Cerebellar cortex (tissue), 1 donor: ENCODE data around the gene C1QTNF5.
A peak's percentile ranks its signal among the peaks of the same experiment; 100 is the strongest.
"Not testable (repeated sequence)": the region's sequence is repeated elsewhere in the genome, so short reads cannot be mapped to it uniquely, and the experiment has no call there.

Experiments
- DNase-seq: peaks from one replicate; pipeline ENCODE4 v3.0.0-alpha.2; 2015; ENCODE audit warnings: low spot score

Gene C1QTNF5

GRCh38 chr11:119340335-119341221 is at the start of gene C1QTNF5:
Gene C1QTNF5 (minus strand): TSS chr11:119340883. CDS start chr11:119340397, 486 bp downstream.
- DNase-seq, result no peak

DNA sequence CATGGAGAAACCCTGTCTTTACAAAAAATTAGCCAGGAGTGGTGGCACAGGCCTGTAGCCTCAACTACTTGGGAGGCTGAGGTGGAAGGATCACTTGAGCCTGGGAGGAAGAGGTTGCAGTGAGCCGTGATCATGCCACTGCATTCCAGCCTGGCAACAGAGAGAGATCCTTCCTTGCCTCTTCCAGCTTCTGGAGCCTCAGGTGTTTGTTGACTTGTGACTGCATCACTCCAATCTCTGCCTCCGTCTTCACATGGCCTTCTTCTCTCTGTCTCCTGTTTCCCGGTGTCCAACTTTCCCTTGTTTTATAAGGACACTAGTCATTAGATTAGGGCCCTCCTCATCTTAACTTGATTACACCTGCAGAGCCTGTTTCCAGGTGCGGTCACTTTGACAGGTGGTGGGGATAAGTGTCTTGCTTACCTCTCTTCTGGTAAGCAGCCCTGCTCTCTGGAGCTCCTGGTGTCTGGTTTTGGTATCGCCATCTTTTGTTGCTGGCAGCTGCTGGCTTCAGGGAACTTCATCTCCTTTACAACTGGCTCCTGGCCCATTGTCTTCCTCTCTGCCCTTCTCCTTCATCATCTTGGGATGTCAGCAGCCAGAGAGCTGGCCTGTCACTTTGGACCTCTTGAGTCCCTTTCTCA is 49.0 kb upstream of the C1QTNF5 start:
- no peak for DNase-seq

GRCh38 chr11:119388103-119388502 is 47.4 kb upstream of the C1QTNF5 start:
- no peak for DNase-seq

DNA sequence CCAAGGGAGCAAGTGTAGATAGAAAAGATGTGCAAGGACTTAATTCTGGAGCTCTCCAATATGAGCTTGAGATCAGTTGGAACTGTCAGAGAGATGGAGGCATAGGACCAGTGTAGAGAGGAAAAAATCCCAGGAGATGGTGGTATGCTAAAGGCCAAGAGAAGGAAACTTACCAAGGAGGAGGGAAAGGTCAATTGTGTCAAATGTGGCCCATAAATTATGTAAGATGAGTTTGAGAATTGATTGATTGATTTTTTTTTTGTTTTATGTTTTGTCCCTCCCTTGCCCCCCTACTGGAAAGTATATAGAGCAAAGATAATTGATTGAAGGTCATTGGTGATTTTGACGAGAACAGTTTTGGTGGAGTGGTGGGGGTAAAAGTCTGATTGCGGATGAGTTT is 43.6 kb upstream of the C1QTNF5 start:
- no peak for DNase-seq

DNA sequence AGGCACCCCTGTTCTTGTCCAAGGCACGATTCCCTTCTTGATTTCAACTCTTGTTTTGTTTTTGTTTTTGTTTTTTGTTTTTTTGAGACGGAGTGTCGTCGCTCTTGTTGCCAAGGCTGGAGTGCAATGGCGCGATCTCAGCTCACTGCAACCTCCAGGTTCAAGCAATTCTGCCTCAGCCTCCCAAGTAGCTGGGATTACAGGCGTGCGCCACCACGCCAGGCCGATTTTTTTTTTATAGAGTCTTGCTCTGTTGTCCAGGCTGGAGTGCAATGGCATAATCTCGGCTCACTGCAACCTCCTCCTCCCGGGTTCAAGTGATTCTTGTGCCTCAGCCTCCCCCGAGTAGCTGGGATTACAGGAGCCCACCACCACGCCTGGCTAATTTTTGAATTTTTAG is 41.8 kb upstream of the C1QTNF5 start:
- DNase-seq, result not testable (repeated sequence)

- DNase-seq, result no peak
These were observed 41.4 kb upstream of the C1QTNF5 start for GRCh38 chr11:119382101-119382500.

GRCh38 chr11:119381181-119381988 is 40.7 kb upstream of the C1QTNF5 start, which contains the start of gene USP2:
Gene USP2 (minus strand): TSS chr11:119381690. CDS start chr11:119373480, 8,210 bp downstream.
- DNase-seq, result peak; percentile 97

GRCh38 chr11:119380827-119381180 is 40.1 kb upstream of the C1QTNF5 start:
- peak; percentile 56 for DNase-seq

GRCh38 chr11:119380160-119380826 is 39.6 kb upstream of the C1QTNF5 start:
- DNase-seq, result no peak

DNA sequence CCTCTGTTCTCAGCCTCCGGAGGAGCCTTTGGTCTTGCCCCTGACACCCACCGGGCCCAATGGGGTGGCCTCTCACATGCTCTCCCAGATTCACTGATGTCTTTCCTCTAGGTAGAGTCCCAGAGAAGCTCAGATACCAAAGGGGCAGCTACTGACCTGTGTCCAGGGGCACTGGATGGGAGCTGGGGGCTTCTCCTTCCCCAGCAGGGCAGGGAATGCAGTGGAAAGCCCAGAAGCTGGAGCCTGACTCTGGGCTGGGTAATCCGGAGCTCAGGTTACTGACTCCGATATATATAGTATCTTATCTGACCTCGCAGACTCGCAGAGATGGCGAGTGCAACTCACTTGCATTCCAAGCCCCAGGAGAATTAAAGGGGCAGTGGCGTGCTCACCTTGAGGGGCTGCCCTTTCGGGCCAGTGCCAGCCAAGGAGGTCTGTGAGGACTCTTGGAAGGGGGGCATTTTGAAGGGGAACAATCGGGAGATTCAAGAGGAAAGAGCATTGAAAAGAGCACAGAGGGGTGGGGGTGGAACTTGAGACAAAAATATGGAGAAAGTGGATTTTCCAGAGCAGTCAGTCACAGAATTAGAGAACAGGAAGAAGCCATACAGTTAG is 38.3 kb upstream of the C1QTNF5 start:
- no peak for DNase-seq

- no peak for DNase-seq
These were observed 37.4 kb upstream of the C1QTNF5 start for GRCh38 chr11:119377961-119378667.

DNA sequence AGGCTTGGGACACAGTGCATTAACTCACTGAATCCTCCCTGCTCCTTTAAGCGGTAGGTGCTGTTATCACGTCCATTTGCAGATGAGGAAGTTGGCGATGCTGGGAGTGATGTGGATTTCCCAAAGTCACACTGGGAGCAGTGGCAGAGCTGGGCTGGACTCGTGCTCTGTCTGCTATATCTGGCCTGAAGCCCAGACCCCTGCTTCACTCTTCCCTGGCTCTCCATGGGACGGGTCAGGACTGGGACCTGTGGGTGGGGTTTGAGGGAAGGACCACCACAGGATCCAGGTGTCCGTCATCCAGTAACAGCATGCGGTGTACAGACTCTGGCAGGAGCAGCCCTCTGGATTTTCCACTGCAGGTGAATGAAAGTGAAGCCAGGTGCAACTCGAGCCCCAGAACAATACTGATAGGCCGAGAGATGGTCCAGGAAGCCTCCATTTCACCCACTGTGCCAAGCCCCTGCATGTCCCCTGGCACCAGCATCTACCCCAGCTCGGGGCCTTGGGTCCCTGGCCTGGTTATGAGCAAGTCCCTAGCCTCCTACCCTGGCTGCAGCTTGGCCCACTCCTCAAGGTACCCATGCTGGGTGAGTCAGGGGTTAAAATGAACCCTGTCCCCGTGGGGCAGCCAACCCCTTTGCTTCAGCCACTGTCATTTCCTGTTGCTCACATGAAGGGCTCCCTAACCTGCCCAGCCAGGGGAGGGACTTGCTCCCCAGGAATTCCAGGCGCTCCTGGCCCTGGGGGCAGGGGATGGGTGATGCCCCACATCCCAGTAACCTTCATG is 36.6 kb upstream of the C1QTNF5 start:
- DNase-seq, result no peak

DNA sequence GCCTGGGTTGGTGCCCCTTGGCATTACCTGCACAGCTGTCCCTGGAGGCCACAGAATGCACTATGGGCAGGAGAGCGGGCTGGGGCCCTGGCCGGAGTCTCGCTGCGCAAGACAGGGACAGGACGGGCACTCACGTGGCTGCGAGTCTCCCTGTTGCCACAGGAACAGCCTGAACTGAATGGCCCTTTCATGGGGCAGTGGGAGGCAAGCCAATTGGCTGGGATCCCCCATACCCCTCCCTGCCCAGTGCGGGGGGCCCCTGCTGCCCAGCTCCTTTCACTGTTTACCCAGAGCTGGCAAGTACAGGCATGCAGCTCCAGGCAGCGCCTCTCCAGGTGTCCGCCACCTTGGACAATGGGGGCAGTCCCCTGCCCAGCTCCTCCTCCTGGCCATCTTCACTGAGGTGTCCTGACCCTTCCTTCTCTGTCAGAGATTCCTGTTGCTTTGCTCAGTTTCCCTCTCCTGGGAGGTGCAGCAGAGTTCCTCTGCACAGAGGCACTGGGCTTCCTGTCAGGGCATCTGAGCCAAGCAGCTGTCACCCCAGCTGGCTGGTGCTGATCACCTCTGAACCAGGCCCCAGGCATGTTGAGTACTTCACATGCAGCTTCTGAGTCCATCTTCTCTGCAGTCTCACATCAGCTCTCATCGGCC is 35.6 kb upstream of the C1QTNF5 start:
- DNase-seq, result no peak

DNA sequence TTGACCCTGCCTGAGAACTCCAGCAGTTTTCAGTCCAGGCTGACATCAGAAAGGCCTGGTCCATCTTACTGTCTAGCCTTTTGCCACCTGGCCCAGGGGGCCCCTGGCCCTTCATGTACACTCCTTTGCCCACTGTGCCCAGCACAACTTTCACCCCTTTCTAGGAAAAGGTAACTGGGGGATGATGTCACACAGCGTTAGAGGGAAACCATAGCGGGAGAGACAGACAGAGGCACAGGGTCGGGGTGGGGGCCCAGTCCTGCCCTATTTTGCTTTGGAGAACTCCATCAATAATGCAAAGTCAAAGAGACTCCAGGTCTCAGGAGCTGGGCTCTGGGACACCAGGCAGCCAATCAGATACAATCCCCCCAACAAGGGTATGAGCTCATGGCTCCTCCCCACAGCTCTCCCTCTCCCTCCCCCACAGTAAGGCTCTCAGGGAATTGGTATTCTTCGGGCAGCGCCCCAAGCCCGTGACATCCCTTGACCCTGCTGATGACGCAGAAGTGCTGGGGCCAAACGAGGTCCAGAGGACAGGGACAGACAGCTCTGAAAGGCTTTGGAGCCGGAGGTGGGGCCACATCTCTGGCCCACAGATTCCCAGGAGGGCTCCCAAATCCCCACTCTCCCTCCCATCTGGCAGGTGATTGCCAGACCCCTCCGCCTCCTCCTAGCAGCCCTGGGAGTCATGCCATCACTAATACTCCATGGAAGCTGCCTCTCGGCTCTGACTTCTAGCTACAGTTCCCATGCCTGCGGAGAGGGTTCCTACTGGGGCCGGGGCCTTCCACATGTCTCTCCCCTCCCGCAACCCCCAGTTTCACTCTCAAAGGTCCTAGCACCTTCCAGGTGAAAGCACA is 34.9 kb upstream of the C1QTNF5 start:
- DNase-seq, result no peak

DNA sequence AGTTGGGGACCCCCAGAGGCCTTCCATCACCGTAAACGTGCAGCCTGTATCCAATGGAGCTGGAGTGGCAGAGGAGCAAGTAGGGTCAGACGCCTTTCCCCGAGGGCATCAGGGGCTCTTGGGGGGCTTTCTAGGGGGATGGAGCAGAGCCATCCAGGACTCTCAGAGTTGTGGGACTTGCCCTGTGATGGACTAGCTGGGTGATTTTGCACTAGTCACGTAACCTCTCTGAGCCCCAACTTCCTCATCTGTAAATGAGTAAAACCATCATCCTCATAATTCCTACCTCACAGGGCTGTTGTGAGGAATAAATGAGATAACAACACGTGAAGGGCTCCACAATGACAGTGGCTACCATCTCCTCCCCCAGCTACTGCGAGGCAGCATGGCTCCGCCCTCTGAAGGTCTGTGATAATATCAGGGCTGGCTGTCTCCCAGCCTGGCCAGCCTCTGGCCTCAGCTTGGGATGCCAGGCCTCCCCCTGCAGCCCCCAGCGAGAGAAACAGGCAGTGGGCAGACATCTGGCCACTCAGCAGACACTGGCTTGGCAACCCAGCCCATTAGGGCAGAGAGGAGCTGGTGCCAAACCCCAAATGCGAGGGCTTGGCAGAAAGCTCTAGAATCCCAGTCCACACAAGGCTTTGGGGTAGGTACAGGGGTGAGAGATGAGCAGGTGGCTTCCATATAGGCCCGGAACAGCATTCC is 34.1 kb upstream of the C1QTNF5 start:
- no peak for DNase-seq

- peak; percentile 89 for DNase-seq
These were observed 33.4 kb upstream of the C1QTNF5 start for GRCh38 chr11:119373921-119374631.
